Prostate gland (tissue), 2 donors: ENCODE measurements around the gene ACTN2. TPM values are rescaled to one million over a fixed set of nuclear protein-coding genes. Genes with fewer than 3 reads are reported as not detected.

Experiments
- DNase-seq: peaks from one replicate; pipeline ENCODE4 v3.0.0-alpha.2; 2019; ENCODE audit warnings: low spot score
- H3K27ac ChIP-seq, 2 donors: fragments of 200-600 bp; sonication (generic); 2 replicates each; pipeline ENCODE4 v1.5.1; 2017 to 2019
- H3K27me3 ChIP-seq: fragments of 200-600 bp; sonication (generic); replicated peaks from 2 replicates; pipeline ENCODE4 v1.5.1; 2019; ENCODE audit not compliant: insufficient read depth
- H3K36me3 ChIP-seq, 2 donors: fragments of 200-600 bp; sonication (generic); 1 replicate in 1 of 2; 2 replicates in 1 of 2; pipeline versions ENCODE4 v1.5.1 to v1.8.1; 2017 to 2019
- H3K4me1 ChIP-seq: fragments of 200-600 bp; sonication (generic); replicated peaks from 2 replicates; pipeline ENCODE4 v1.5.1; 2019
- H3K4me3 ChIP-seq, 2 donors: fragments of 200-600 bp; sonication (generic); 2 replicates each; pipeline ENCODE4 v1.5.1; 2017 to 2019
- H3K9me3 ChIP-seq: fragments of 200-600 bp; sonication (generic); 2 replicates; pipeline ENCODE4 v1.5.1; 2017
- POLR2A ChIP-seq: fragments of 450-650 bp; IDR thresholded peaks from one replicate; pipeline ENCODE4 v1.6.1; 2016; ENCODE audit warnings: antibody characterized with exemption, mild to moderate bottlenecking
- POLR2AphosphoS5 ChIP-seq: sonication (generic); formaldehyde crosslinking; IDR thresholded peaks from one replicate; pipeline ENCODE4 v1.6.1; 2017; ENCODE audit warnings: antibody characterized with exemption
- WGBS: methylation state at CpG from one replicate; pipeline ENCODE4 v1.1.5; 2018; 5-methylcytosine and 5-hydroxymethylcytosine counted together
- intact Hi-C: fragments of 100-400 bp; cut with DNase I; formaldehyde crosslinking; loops from one replicate; pipeline ENCODE4 v1.14.2; 2022
- total RNA-seq, 2 donors: library from RNA; depleted of rRNA; stranded (reverse); fragments of >200 nt; gene quantifications; one replicate each; pipeline ENCODE4 v1.1.0, GENCODE V29; 2016
- TF ChIP-seq, protein P1 (sequence below), 4 experiments: fragments of 200-600 bp in 2 of 4; fragments of 450-650 bp in 2 of 4; sonication (generic) in 2 of 4; IDR thresholded peaks; 1 replicate in 3 of 4; 2 replicates in 1 of 4; pipeline ENCODE4 v1.5.1; 2016 to 2019; ENCODE audit warnings: antibody characterized with exemption in 4 of 4, mild to moderate bottlenecking in 2 of 4, moderate library complexity in 2 of 4

ACTN2 gene
- total RNA-seq, 2 donors from 2014 or later: 7.6 to 36.4 TPM

DNA sequence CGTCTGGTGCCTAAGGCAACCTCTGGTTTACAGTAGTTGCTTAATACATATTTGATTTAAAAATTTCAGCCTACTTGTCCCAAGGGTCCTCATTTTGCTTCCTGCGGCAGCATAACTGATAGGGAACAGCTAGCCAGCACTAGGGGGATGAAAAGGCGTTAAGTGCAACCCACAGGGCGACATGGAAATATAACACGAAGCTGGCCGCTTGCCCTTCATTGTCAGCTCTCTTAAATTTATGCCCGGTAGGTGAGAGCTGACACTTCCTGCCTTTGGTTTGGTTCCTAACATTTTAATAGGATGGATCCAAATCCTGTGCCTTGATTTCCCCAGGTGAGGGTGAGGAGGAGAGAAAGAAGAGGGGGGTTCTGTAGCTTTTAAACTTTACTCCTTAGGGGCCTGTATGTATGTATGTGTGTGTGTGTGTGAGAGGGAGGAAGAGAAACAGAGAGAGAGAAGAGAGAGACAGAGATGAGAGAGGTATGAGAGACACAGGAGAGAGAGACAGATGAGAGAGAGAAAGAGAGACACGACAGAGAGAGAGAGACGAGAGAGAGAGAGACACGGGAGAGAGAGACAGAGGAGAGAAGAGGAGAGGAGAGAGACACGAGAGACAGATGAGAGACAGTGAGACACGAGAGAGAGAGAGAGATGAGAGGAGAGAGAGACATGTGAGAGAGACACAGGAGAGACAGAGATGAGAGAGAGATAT is 938 bp upstream of the ACTN2 start:
- Histone ChIP-seq H3K9me3 (no peaks in the 10 kb centered on the region), H3K27me3 (peaks cover 4% of the 10 kb centered on the region), H3K4me3 (no peak overlapping the region), H3K27ac (no peak overlapping the region), H3K36me3 (no peaks in the 10 kb centered on the region), H3K4me1 (no peaks in the 10 kb centered on the region)
- WGBS: 69% methylated on average over 12 of the region's 12 CpGs
- no peak for DNase-seq
- TF ChIP-seq, protein P1, sequence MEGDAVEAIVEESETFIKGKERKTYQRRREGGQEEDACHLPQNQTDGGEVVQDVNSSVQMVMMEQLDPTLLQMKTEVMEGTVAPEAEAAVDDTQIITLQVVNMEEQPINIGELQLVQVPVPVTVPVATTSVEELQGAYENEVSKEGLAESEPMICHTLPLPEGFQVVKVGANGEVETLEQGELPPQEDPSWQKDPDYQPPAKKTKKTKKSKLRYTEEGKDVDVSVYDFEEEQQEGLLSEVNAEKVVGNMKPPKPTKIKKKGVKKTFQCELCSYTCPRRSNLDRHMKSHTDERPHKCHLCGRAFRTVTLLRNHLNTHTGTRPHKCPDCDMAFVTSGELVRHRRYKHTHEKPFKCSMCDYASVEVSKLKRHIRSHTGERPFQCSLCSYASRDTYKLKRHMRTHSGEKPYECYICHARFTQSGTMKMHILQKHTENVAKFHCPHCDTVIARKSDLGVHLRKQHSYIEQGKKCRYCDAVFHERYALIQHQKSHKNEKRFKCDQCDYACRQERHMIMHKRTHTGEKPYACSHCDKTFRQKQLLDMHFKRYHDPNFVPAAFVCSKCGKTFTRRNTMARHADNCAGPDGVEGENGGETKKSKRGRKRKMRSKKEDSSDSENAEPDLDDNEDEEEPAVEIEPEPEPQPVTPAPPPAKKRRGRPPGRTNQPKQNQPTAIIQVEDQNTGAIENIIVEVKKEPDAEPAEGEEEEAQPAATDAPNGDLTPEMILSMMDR (IDR thresholded peaks at IDR 0.05): no peak
- no peak for TF ChIP-seq POLR2AphosphoS5
- TF ChIP-seq POLR2A: no peak
- intact Hi-C loops: no loop called here

DNA sequence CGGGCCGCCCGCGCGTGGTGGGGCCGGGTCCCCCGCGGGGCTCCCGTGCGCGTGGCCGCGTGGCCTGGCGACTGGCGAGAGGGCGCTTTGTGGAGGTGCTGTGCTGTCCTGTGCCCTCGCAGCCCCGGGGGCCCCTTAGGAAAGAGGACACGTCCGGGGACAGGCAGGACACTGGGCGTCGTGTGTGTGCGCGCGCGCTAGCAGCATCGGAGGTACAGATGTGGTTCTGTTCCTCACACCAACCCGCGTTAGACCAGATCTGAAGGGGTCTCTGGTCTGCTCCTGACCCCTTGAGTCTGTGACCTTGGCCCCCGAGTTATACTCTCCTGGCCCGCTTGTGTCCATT is 489 bp downstream of the ACTN2 start:
- intact Hi-C loops: no loop called here
- H3K27ac ChIP-seq: no peak overlapping the region

DNA sequence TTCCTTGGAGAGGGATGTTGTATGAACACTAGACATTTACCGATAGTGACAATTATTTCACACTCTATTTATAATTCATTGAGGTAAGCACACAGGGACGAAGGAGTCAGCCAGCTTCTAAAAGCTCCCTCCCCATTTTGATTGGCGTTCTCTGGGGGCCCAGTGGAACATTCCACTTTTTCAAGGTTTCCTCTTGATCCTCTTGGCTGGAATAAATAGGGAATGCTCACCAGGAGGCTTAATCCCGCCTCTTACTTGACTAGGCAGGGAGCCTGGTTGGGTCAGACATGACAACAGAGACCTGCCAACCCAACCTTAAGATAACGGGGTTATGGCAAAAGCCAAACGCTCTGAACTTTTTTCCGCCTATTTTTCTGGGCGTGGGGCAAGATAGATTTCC is 974 bp downstream of the ACTN2 start:
- DNase-seq: no peak
- Histone ChIP-seq H3K27me3 (peaks cover 4% of the 10 kb centered on the region), H3K4me3 (no peak overlapping the region), H3K27ac (no peak overlapping the region), H3K4me1 (no peaks in the 10 kb centered on the region), H3K36me3 (no peaks in the 10 kb centered on the region), H3K9me3 (no peaks in the 10 kb centered on the region)
- WGBS: 71% methylated on average over 8 of the region's 8 CpGs
- TF ChIP-seq POLR2AphosphoS5 (no peak), POLR2A (no peak)
- TF ChIP-seq, protein P1 (IDR thresholded peaks at IDR 0.05): no peak
- intact Hi-C loops: no loop called here

More for the DNA sequence above, 489 bp downstream of the ACTN2 start:
- Histone ChIP-seq H3K4me3 (peak overlapping the region; percentile 19 to 30), H3K36me3 (no peaks in the 10 kb centered on the region), H3K9me3 (no peaks in the 10 kb centered on the region), H3K4me1 (no peaks in the 10 kb centered on the region), H3K27me3 (peaks cover 4% of the 10 kb centered on the region)
- TF ChIP-seq POLR2AphosphoS5: no peak
- TF ChIP-seq, protein P1 (IDR thresholded peaks at IDR 0.05): no peak
- no peak for TF ChIP-seq POLR2A
- DNase-seq: no peak
- WGBS: 16% methylated on average over 31 of the region's 31 CpGs

DNA sequence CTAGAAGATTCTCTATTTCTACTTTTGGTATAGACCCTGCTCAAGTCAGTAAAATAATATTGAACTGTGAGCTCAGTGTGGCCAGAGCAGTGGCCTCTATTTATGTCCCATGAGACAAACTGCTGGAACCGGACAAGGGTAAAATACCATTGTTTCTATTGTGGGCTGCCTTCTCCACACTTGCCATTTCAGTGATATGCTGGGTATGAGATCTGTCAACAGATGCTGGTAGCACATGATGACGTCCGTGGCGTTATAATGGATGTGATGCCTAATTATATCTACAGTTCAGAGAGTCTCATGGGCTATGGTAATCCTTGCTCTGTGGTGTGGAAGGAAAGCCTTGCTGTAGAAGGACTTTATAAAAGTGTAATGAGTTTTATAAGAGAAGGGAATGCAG is 2.4 kb downstream of the ACTN2 start:
- no peak for DNase-seq
- H3K36me3 ChIP-seq: no peaks in the 10 kb centered on the region
- 80% methylated on average over 4 of the region's 4 CpGs for WGBS
- H3K4me1 ChIP-seq: no peaks in the 10 kb centered on the region
- TF ChIP-seq, protein P1 (IDR thresholded peaks at IDR 0.05): no peak
- no peak for TF ChIP-seq POLR2A
- TF ChIP-seq POLR2AphosphoS5: no peak
- no peaks in the 10 kb centered on the region for H3K9me3 ChIP-seq
- H3K27me3 ChIP-seq: peaks cover 7% of the 10 kb centered on the region
- intact Hi-C loops: no loop called here
- no peak overlapping the region for H3K27ac ChIP-seq
- H3K4me3 ChIP-seq: no peak overlapping the region
